Osteoblast (primary cell): ENCODE measurements around the gene MYO3B. TPM values are rescaled to one million over a fixed set of nuclear protein-coding genes. Genes with fewer than 3 reads are reported as not detected.

Experiments used
- DNase-seq: peaks from one replicate; pipeline ENCODE4 v3.0.0; 2011; ENCODE audit warnings: low spot score, mixed read lengths; ENCODE audit not compliant: insufficient read length; ENCODE audit errors: missing footprints
- H2AFZ ChIP-seq: 2 replicates; pipeline ENCODE4 v1.6.0; 2011; ENCODE audit warnings: mild to moderate bottlenecking, low read length
- H3K27ac ChIP-seq: 2 replicates; pipeline ENCODE4 v1.5.1; 2011; ENCODE audit warnings: mild to moderate bottlenecking, low read depth, low read length, moderate library complexity
- H3K27me3 ChIP-seq: 2 replicates; pipeline ENCODE4 v1.6.0; 2012; ENCODE audit warnings: mild to moderate bottlenecking, control low read depth, inconsistent platforms, low read length, moderate library complexity; ENCODE audit not compliant: insufficient read depth
- H3K36me3 ChIP-seq: 2 replicates; pipeline ENCODE4 v1.5.1; 2011; ENCODE audit warnings: mild to moderate bottlenecking, low read length, control low read depth, moderate library complexity; ENCODE audit not compliant: insufficient read depth
- H3K4me1 ChIP-seq: 2 replicates; pipeline ENCODE4 v1.5.1; 2011; ENCODE audit warnings: mild to moderate bottlenecking, low read length, control low read depth, moderate library complexity; ENCODE audit not compliant: insufficient read depth
- H3K4me2 ChIP-seq: 2 replicates; pipeline ENCODE4 v1.6.0; 2011; ENCODE audit warnings: mild to moderate bottlenecking, low read length; ENCODE audit not compliant: insufficient read depth
- H3K4me3 ChIP-seq: fragments of 200-600 bp; sonication (generic); 3 replicates; pipeline ENCODE4 v1.5.1; 2012; ENCODE audit warnings: mild to moderate bottlenecking, low read length, inconsistent platforms; ENCODE audit not compliant: insufficient read depth
- H3K79me2 ChIP-seq: 2 replicates; pipeline ENCODE4 v1.6.0; 2012; ENCODE audit warnings: mild to moderate bottlenecking, low read length, control low read depth, inconsistent platforms; ENCODE audit not compliant: insufficient read depth
- H3K9me3 ChIP-seq: 2 replicates; pipeline ENCODE4 v1.5.1; 2011; ENCODE audit warnings: low read depth, low read length, control low read depth
- H4K20me1 ChIP-seq: 2 replicates; pipeline ENCODE4 v1.6.0; 2012; ENCODE audit warnings: mild to moderate bottlenecking, low read length, control low read depth; ENCODE audit not compliant: insufficient read depth
- CTCF ChIP-seq: IDR thresholded peaks from 2 replicates; pipeline ENCODE4 v1.5.1; 2011; ENCODE audit warnings: mild to moderate bottlenecking, low read depth, low read length, moderate library complexity; ENCODE audit errors: extremely low read depth
- total RNA-seq: library from RNA; depleted of rRNA; stranded (reverse); fragments of >200 nt; gene quantifications from 2 replicates; pipeline ENCODE4 v1.2.3, GENCODE V29; 2012

The MYO3B gene
- 0.29 and 0.36 TPM in 2 replicates for total RNA-seq

DNA sequence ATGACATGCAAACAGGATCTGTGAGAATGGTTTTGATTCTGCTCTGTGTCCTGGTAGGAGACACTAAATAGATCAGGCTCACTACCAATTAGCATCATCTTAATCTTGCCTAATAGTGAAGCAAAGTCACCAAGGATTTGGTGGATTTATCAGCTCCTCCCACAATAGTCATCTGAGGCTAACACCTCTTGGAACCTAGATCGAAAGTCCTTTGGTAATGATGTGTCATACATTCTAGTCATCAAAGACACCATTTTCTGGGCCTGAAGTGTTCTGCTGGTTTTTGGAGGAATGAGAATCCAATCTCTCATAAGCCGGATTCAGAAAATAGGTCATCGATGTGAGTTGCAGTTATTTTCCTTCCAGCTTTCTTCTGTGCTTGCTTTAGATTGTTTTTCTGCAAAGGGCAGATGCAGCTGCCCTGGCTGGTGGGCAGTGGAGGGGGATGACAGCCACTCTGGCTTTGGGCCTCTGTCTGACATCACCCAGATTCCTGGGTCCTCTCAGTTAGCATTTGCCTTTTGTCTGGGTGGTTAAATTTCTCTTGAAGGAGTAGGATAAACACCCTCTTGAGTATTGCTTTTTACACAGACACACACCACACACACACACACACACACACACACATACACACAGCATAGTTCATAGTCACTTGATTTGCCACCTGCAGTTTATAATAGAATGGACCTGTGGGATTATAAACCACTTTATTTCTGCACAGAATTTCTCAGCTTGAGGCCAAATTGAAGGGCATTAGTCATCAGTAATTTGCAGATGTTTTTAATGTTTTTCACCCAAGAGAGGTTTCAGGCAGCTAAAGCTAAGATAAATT is at the start of gene MYO3B:
MYO3B (plus strand) TSS at position 198 of the 832 bp plus-strand sequence; CDS start at position 339, 141 bp downstream.
- Histone ChIP-seq H3K4me3 (no peak within 1 kb of the TSS), H3K9me3 (no peaks in the 10 kb centered on the region), H2AFZ (no peak within 1 kb of the TSS), H3K27ac (no peak within 1 kb of the TSS), H3K4me1 (peaks cover 5% of the 10 kb centered on the region), H3K4me2 (no peak within 1 kb of the TSS), H4K20me1 (no peaks in the 10 kb centered on the region), H3K27me3 (no peaks in the 10 kb centered on the region), H3K36me3 (no peaks in the 10 kb centered on the region), H3K79me2 (no peaks in the 10 kb centered on the region)
- DNase-seq = no peak
- no peak for TF ChIP-seq CTCF

- H3K27me3 ChIP-seq = peaks cover 13% of the 10 kb centered on the region
- no peak overlapping the region for H3K4me3 ChIP-seq
- TF ChIP-seq CTCF = no peak
- DNase-seq = no peak
- H3K9me3 ChIP-seq = no peaks in the 10 kb centered on the region
- no peaks in the 10 kb centered on the region for H3K36me3 ChIP-seq
- no peaks in the 10 kb centered on the region for H3K4me1 ChIP-seq
- no peak overlapping the region for H2AFZ ChIP-seq
- H3K79me2 ChIP-seq = no peaks in the 10 kb centered on the region
- H3K27ac ChIP-seq = no peak overlapping the region
- H4K20me1 ChIP-seq = no peaks in the 10 kb centered on the region
- H3K4me2 ChIP-seq = no peak overlapping the region
These were observed 38.5 kb upstream of the MYO3B start for GRCh38 chr2:170139276-170139967.

GRCh38 chr2:170140561-170140960 is 37.4 kb upstream of the MYO3B start:
- H4K20me1 ChIP-seq = no peaks in the 10 kb centered on the region
- no peak overlapping the region for H2AFZ ChIP-seq
- no peaks in the 10 kb centered on the region for H3K79me2 ChIP-seq
- H3K27me3 ChIP-seq = peaks cover 16% of the 10 kb centered on the region
- no peaks in the 10 kb centered on the region for H3K9me3 ChIP-seq
- no peak overlapping the region for H3K4me3 ChIP-seq
- DNase-seq = no peak
- no peaks in the 10 kb centered on the region for H3K36me3 ChIP-seq
- TF ChIP-seq CTCF = no peak
- no peaks in the 10 kb centered on the region for H3K4me1 ChIP-seq
- H3K4me2 ChIP-seq = no peak overlapping the region
- no peak overlapping the region for H3K27ac ChIP-seq

DNA sequence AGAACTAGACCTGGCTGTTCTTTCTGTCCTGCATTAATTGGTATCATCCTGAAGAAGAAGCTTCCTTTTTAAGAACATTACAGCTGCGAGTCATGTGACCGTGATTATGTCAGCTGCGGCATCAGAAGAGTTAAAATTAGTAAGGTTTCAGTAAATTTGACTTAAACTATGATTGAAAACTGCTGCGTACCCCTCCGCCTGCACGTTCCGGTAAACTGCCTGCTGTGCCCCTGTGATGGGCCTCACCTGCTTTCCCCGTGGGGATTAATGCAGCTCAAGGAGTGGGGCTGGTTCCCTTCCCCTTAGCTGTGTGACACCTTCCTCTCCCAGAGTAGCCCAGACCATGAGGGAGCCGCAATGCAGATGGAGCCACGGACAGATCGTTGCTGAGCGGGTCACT is 36.1 kb upstream of the MYO3B start:
- Histone ChIP-seq H3K4me1 (no peaks in the 10 kb centered on the region), H3K4me2 (no peak overlapping the region), H3K27ac (no peak overlapping the region), H3K9me3 (no peaks in the 10 kb centered on the region), H3K4me3 (no peak overlapping the region), H3K79me2 (no peaks in the 10 kb centered on the region), H3K36me3 (no peaks in the 10 kb centered on the region), H2AFZ (no peak overlapping the region), H3K27me3 (peaks cover 16% of the 10 kb centered on the region), H4K20me1 (no peaks in the 10 kb centered on the region)
- no peak for DNase-seq
- TF ChIP-seq CTCF = no peak
